Stimulated activated CD4-positive, alpha-beta T cell treated with anti-CD3 and anti-CD28 coated beads, Interleukin-4, amount 100 ng/mL, for 24 hours (primary cell): Measurements from ENCODE around the gene PLXNA4.

Experiments
- DNase-seq: peaks from one replicate; pipeline ENCODE4 v3.0.0-alpha.2; 2020

The PLXNA4 gene

GRCh38 chr7:132160611-132161532 is 415.4 kb downstream of the PLXNA4 start:
- no peak for DNase-seq

- no peak for DNase-seq
These were observed 417.4 kb downstream of the PLXNA4 start for GRCh38 chr7:132158841-132159240.

GRCh38 chr7:132158166-132158565 is 418.1 kb downstream of the PLXNA4 start:
- no peak for DNase-seq

GRCh38 chr7:132155715-132156114 is 420.6 kb downstream of the PLXNA4 start:
- no peak for DNase-seq

- DNase-seq, result no peak
These were observed 421.4 kb downstream of the PLXNA4 start for GRCh38 chr7:132154695-132155471.

GRCh38 chr7:132154248-132154647 is 422.0 kb downstream of the PLXNA4 start:
- no peak for DNase-seq

- DNase-seq, result no peak
These were observed 424.0 kb downstream of the PLXNA4 start for GRCh38 chr7:132152131-132152889.

GRCh38 chr7:132150711-132151110 is 425.6 kb downstream of the PLXNA4 start:
- no peak for DNase-seq

- no peak for DNase-seq
These were observed 426.6 kb downstream of the PLXNA4 start for GRCh38 chr7:132149436-132150304.

- DNase-seq, result no peak
These were observed 427.4 kb downstream of the PLXNA4 start for GRCh38 chr7:132148876-132149275.

- DNase-seq, result no peak
These were observed 430.8 kb downstream of the PLXNA4 start for GRCh38 chr7:132145466-132145865.

- no peak for DNase-seq
These were observed 431.2 kb downstream of the PLXNA4 start for GRCh38 chr7:132145063-132145462.

- DNase-seq, result no peak
These were observed 434.3 kb downstream of the PLXNA4 start for GRCh38 chr7:132142006-132142405.

GRCh38 chr7:132141109-132141508 is 435.2 kb downstream of the PLXNA4 start:
- no peak for DNase-seq

- no peak for DNase-seq
These were observed 435.9 kb downstream of the PLXNA4 start for GRCh38 chr7:132140341-132140740.

GRCh38 chr7:132138817-132139216 is 437.5 kb downstream of the PLXNA4 start:
- no peak for DNase-seq

- DNase-seq, result no peak
These were observed 438.6 kb downstream of the PLXNA4 start for GRCh38 chr7:132137681-132138080.

GRCh38 chr7:132135746-132136385 is 440.4 kb downstream of the PLXNA4 start:
- DNase-seq, result no peak

GRCh38 chr7:132134814-132135445 is 441.3 kb downstream of the PLXNA4 start:
- no peak for DNase-seq

GRCh38 chr7:132133501-132133900 is 442.8 kb downstream of the PLXNA4 start:
- DNase-seq, result no peak

GRCh38 chr7:132131196-132131595 is 445.1 kb downstream of the PLXNA4 start:
- DNase-seq, result no peak
